Endometrial microvascular endothelial cells (primary cell): ENCODE results near the gene SPACA4. TPM values are rescaled to one million over a fixed set of nuclear protein-coding genes. Genes with fewer than 3 reads are reported as not detected.
"Not testable (repeated sequence)": the region's sequence is repeated elsewhere in the genome, so short reads cannot be mapped to it uniquely, and the experiment has no call there.

Experiments
- in situ Hi-C: cut with HindIII; loops from 2 replicates; pipeline ENCODE4 v1.10.0; 2017; ENCODE audit warnings: low sequenced_read_pairs, low pct_unique_long_range_greater_than_20kb; ENCODE audit errors: inconsistent ontology term
- total RNA-seq: library from RNA; depleted of rRNA; stranded (reverse); fragments of >200 nt; gene quantifications from one replicate; pipeline ENCODE4 v1.2.3, GENCODE V29; 2015; ENCODE audit errors: inconsistent ontology term

Gene SPACA4
- total RNA-seq, 1 donor from 2014 or later, result not detected

DNA sequence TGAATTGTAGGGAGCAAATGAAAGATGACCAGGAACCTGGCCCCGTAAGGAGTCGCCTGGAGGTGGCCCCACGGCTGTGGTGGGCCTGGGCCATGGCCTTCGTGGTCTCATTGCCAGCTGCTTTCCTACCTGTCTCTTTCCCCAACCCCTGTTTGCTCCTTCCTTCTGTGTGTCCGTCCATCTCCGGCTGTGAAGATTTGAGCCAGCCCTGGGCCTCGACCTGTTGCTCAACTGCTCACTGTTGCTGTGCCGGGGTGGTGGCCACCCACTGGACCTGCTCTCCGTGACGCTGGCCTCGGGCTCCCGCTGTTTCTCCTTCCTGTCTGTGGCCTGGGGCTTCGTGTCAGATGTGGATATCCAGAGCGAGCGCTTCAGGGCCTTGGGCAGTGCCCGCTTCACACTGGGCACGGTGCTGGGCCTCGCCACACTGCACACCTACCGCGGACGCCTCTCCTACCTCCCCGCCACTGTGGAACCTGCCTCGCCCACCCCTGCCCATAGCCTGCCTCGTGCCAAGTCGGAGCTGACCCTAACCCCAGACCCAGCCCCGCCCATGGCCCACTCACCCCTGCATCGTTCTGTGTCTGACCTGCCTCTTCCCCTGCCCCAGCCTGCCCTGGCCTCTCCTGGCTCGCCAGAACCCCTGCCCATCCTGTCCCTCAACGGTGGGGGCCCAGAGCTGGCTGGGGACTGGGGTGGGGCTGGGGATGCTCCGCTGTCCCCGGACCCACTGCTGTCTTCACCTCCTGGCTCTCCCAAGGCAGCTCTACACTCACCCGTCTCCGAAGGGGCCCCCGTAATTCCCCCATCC lies 22.1 kb downstream of the SPACA4 start:
- in situ Hi-C loops, result no loop called here

- in situ Hi-C loops, result no loop called here
Observed at GRCh38 chr19:48629297-48629598, 22.7 kb downstream of the SPACA4 start.

- in situ Hi-C loops, result no loop called here
Observed at GRCh38 chr19:48629599-48630295, 23.2 kb downstream of the SPACA4 start.

- in situ Hi-C loops, result no loop called here
Observed at GRCh38 chr19:48630296-48631063, 23.9 kb downstream of the SPACA4 start.

- in situ Hi-C loops, result no loop called here
Observed at GRCh38 chr19:48631225-48631624, 24.7 kb downstream of the SPACA4 start.

DNA sequence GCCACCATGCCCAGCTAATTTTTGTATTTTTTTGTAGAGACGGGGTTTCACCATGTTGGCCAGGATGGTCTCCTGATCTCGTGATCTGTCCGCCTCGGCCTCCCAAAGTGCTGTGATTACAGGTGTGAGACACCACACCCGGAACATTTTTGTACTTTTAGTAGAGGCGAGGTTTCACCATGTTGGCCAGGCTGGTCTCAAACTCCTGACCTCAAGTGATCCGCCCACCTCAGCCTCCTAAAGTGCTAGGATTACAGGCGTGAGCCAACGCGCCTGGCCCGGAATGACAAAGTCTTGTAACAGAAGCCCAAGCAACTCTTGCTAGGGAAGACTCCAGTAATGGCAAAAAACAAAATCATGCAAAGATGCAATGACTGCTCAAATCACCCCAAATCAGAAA lies 25.7 kb downstream of the SPACA4 start:
- in situ Hi-C loops, result not testable (repeated sequence)

- in situ Hi-C loops, result no loop called here
Observed at GRCh38 chr19:48632692-48633147, 26.2 kb downstream of the SPACA4 start.

DNA sequence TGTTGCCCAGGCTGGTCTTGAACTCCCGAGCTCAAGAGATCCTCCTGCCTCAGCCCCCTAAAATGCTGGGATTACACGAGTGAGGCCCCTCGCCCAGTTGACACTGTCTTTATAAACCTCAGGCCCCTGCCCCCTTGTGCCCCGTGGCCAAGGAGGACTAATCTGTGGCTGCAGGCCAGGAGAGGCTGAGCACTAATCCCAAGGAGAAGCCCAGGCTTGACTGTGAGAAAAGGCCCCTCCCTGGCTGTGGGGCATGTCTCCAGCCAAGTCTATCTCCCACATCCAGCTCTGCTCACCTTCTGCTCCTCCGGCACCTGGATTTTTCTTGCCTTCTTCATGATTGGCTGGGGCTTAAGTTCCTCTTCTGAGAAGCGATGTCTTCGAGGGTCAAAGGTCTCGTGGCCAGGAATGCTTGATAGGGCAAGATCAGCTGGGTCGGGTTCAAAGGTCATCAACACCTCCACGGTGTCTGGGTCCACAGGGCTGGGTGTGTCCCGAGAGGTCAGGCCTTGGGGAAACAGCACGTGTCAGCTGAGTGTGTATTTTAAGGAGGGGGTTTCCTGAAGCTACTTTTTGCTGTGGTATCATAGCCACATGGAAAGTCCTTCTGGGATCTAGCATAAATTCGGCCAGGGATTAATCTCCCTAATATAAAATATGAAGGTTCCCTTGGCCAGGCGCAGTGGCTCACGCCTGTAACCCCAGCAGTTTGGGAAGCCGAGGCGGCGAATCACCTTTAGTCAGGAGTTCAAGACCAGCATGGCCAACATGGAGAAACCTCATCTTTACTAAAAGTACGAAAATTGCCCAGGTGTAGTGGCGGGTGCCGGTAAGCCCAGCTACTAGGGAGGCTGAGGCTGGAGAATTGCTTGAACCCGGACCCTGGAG lies 26.9 kb downstream of the SPACA4 start:
- in situ Hi-C loops, result no loop called here

DNA sequence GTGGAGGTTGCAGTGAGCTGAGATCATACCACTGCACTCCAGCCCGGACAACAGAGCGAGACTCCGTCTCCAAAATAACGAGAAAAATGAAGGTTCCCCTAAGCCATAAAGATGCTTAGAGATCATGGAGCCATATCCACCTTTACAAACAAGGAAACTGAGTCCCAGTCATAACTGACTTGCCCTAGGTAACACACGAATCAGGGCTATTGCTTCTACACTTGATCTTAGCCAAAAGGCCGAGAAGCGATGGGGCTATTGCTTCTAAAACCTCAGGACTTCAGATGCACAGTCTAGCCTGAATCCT lies 27.4 kb downstream of the SPACA4 start:
- in situ Hi-C loops, result no loop called here

- in situ Hi-C loops, result no loop called here
Observed at GRCh38 chr19:48634424-48635262, 28.1 kb downstream of the SPACA4 start.

GRCh38 chr19:48635263-48635965 lies 28.9 kb downstream of the SPACA4 start:
- in situ Hi-C loops, result no loop called here

- in situ Hi-C loops, result no loop called here
Observed at GRCh38 chr19:48635966-48636858, 29.7 kb downstream of the SPACA4 start.

GRCh38 chr19:48636859-48637448 lies 30.4 kb downstream of the SPACA4 start, which contains the start of gene DBP:
Gene DBP, minus strand, starts transcription at chr19:48637379. Its CDS starts 385 bp downstream, at chr19:48636994.
- in situ Hi-C loops, result no loop called here

- in situ Hi-C loops, result no loop called here
Observed at GRCh38 chr19:48637449-48637947, 31.0 kb downstream of the SPACA4 start.

DNA sequence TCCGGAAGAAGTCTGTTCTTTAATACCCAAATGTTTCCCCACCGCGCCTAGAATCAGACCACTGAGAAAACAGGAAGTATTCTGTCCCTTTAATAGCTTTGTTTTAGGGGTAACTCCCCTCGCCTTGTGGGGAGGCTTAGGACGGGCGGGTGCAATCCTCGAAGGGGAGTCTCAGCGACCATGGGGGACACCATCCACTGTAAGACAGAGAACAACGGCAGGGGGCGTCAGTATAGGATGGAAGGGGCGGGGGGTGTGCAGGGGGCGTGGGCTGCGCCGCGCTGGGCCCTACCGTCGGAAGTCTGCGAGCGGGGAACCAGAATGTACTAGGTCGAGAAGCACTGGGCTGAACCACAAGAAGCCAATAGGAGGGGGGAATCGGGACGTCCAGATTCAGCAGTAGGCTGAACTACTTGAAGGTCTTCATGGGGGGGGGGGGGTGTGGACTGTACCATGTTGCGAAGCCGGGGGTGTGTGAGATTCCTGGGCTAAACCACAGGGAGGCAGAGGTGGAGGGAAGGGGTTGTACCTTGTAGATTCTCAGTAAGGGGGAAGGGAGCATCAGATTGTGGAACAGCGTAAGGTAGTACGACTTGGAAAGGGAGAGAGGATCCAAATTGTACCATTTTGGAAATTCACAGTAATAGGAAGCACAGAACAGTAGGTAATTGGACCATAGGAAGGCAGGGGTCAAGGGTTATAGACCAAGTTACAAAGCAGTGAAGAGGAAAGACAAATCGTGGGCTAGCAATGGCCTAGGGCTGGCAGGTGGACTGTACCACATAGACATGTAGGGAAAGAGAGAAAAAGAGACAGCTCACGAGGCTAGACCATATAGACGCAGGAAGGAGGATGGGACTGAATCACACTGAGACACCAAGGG lies 31.6 kb downstream of the SPACA4 start:
- in situ Hi-C loops, result no loop called here
